ENCODE measurements around the gene STARD10. TPM values are rescaled to one million over a fixed set of nuclear protein-coding genes. Genes with fewer than 3 reads are reported as not detected.
"Not testable (repeated sequence)": the region's sequence is repeated elsewhere in the genome, so short reads cannot be mapped to it uniquely, and the experiment has no call there.

The STARD10 gene
- total RNA-seq, 2 donors from 2014 or later, result 9.5 to 17.8 TPM

DNA sequence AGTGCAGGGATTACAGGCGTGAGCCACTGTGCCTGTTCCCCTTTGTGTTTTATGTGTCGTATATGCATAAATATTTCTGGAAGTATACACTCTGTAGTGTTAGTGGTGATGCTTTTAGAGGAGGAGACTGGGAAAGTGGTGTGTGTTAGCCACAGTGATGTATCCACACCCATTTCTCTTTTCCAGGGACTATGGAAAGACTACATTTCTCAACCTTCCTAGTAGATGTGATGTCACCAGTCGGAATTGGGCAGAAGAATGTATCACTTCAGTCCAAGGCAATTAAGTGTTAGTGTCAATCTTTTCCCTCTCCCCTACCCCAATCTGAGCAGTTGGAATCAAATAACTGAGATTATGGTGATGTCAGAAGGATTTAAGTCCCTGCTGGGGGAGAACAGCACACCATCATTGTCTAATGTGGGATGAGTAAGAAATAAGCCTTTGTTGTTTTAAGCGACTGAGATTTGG lies 14.5 kb upstream of the STARD10 start:
- peaks cover 21 to 37% of the 10 kb centered on the region in 2 donors for H3K4me1 Mint-ChIP-seq (ENCODE audit: low read depth in 2 of 2)
- DNase-seq (ENCODE audit: low spot score) (no peak), ATAC-seq (no peak)
- H3K9me3 Mint-ChIP-seq, result no peaks in the 10 kb centered on the region
- H3K27me3 Mint-ChIP-seq, result no peaks in the 10 kb centered on the region
- no peak overlapping the region for H3K4me3 Mint-ChIP-seq
- no peak overlapping the region for H3K27ac Mint-ChIP-seq
- H3K36me3 Mint-ChIP-seq, result peaks cover 5% of the 10 kb centered on the region

GRCh38 chr11:72807792-72808191 lies 13.9 kb upstream of the STARD10 start:
- Mint-ChIP-seq H3K27me3 (no peaks in the 10 kb centered on the region), H3K36me3 (peaks cover 5% of the 10 kb centered on the region), H3K4me1 (ENCODE audit: low read depth in 2 of 2) (peaks cover 16 to 31% of the 10 kb centered on the region in 2 donors), H3K27ac (peak overlapping the region in 1 of 2 donors; percentile 82), H3K4me3 (no peak overlapping the region), H3K9me3 (no peaks in the 10 kb centered on the region)
- ATAC-seq (peak; percentile 45 to 51), DNase-seq (ENCODE audit: low spot score) (no peak)

DNA sequence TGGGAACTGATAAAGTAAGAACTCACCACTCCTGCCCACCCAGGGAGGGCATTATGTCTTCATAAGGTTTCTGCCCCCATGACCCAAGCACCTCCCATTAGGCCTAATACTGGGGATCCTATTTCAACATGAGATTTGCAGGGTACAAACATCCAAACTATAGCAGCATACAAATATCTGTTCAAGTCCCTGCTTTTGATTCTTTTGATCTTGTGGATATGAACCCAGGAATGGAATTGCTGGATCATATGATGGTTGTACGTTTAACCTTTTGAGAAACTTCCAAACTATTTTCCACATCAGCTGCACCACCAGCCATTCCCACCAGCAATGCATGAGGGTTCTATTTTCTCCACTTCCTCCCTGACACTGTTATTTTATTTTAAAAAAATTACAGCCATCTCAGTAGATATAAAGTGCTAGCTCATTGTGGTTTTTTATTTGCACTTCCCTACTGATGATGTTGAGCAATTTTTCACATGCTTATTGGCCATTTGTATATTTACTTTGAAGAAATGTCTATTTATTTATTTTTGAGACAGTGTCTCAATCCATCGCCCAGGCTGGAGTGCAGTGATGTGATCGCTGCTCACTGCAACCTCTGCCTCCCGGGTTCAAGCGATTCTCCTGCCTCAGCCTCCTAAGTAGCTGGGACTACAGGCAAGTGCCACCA lies 13.3 kb upstream of the STARD10 start:
- Mint-ChIP-seq H3K4me1 (ENCODE audit: low read depth in 2 of 2) (peaks cover 11 to 27% of the 10 kb centered on the region in 2 donors), H3K27me3 (no peaks in the 10 kb centered on the region), H3K9me3 (no peaks in the 10 kb centered on the region), H3K27ac (peak overlapping the region; percentile 57 to 82), H3K36me3 (peaks cover 5% of the 10 kb centered on the region), H3K4me3 (no peak overlapping the region)
- no peak for ATAC-seq
- no peak for DNase-seq (ENCODE audit: low spot score)

GRCh38 chr11:72806378-72806777 lies 12.5 kb upstream of the STARD10 start:
- ATAC-seq; H3K27me3 Mint-ChIP-seq; H3K9me3 Mint-ChIP-seq; H3K4me3 Mint-ChIP-seq; H3K36me3 Mint-ChIP-seq; DNase-seq (ENCODE audit: low spot score): not testable (repeated sequence)
- Mint-ChIP-seq H3K4me1 (ENCODE audit: low read depth in 2 of 2) (peaks cover 11 to 22% of the 10 kb centered on the region in 2 donors), H3K27ac (peak overlapping the region; percentile 57 to 82)

DNA sequence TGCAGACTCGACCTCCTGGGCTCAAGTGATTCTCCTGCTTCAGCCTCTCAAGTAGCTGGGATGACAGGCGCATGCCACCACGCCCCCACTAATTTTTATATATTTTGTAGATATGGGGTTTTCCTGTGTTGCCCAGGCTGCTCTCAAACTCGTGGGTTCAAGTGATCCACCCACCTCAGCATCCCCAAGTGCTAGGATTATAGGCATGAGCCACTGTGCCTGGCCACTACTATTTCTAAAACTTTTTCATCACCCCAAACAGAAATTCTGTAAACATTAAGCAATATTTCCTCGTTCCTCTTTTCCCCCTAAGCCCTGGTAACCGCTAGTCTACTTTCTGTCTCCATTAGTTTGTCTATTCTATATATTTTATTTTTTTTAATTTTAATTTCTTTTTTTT lies 11.4 kb upstream of the STARD10 start:
- no peaks in the 10 kb centered on the region for H3K36me3 Mint-ChIP-seq
- H3K4me1 Mint-ChIP-seq (ENCODE audit: low read depth in 2 of 2), result peaks cover 5 to 17% of the 10 kb centered on the region in 2 donors
- DNase-seq (ENCODE audit: low spot score) (no peak), ATAC-seq (no peak)
- no peaks in the 10 kb centered on the region for H3K9me3 Mint-ChIP-seq
- H3K4me3 Mint-ChIP-seq, result no peak overlapping the region
- H3K27ac Mint-ChIP-seq, result no peak overlapping the region
- H3K27me3 Mint-ChIP-seq, result no peaks in the 10 kb centered on the region

DNA sequence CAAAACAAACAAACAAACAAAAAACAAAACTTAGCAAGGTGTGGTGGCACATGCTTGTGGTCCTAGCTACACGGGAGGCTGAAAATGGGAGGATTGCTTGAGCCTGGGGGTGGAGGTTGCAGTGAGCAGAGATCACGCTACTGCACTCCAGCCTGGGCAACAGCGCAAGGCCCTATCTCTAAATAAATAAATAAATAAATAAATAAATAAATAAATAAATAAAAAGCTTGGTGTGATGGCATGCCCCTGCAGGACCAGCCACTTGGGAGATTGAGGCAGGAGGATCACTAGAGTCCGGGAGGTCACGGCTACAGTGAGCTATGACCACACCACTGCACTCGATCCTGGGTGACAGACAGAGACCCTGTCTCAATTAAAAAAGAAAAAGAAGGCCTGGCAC lies 9.0 kb upstream of the STARD10 start:
- no peak overlapping the region for H3K4me3 Mint-ChIP-seq
- H3K27ac Mint-ChIP-seq, result no peak overlapping the region
- H3K36me3 Mint-ChIP-seq, result no peaks in the 10 kb centered on the region
- H3K9me3 Mint-ChIP-seq, result no peaks in the 10 kb centered on the region
- no peaks in the 10 kb centered on the region for H3K27me3 Mint-ChIP-seq
- DNase-seq (ENCODE audit: low spot score), result no peak
- H3K4me1 Mint-ChIP-seq (ENCODE audit: low read depth in 2 of 2), result peaks cover 4 to 15% of the 10 kb centered on the region in 2 donors
- no peak for ATAC-seq

- no peak overlapping the region for H3K4me3 Mint-ChIP-seq
- peaks cover 4 to 10% of the 10 kb centered on the region in 2 donors for H3K4me1 Mint-ChIP-seq (ENCODE audit: low read depth in 2 of 2)
- DNase-seq (ENCODE audit: low spot score), result no peak
- ATAC-seq, result no peak
- peak overlapping the region in 1 of 2 donors; percentile 48 for H3K27ac Mint-ChIP-seq
- H3K9me3 Mint-ChIP-seq, result no peaks in the 10 kb centered on the region
- H3K36me3 Mint-ChIP-seq, result no peaks in the 10 kb centered on the region
- no peaks in the 10 kb centered on the region for H3K27me3 Mint-ChIP-seq
These were observed 5.6 kb upstream of the STARD10 start for GRCh38 chr11:72799441-72799840.

DNA sequence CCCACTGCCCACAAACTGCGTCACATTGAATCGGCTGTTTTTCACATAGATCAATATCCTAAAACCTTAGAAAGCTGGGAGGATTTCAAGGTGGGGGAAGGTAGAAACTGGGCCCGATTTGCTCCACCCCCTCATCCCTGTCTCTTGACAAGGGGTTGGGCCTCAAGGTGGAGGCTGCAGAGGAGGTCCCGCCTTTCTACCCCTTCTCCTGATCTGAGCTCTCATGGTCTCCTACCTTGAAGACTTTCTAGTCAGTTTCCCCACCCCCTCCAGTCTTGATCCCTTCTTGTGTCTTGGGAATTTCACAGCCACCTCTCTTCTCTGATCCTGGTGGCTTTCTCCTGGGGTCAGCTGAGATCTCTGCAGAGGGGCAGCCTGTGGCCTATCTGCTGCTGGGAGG lies 4.5 kb upstream of the STARD10 start:
- H3K36me3 Mint-ChIP-seq, result no peaks in the 10 kb centered on the region
- no peak for DNase-seq (ENCODE audit: low spot score)
- peak overlapping the region in 1 of 2 donors; percentile 62 for H3K27ac Mint-ChIP-seq
- H3K27me3 Mint-ChIP-seq, result no peaks in the 10 kb centered on the region
- peaks cover 13 to 18% of the 10 kb centered on the region in 2 donors for H3K4me1 Mint-ChIP-seq (ENCODE audit: low read depth in 2 of 2)
- ATAC-seq, result no peak
- no peaks in the 10 kb centered on the region for H3K9me3 Mint-ChIP-seq
- no peak overlapping the region for H3K4me3 Mint-ChIP-seq

DNA sequence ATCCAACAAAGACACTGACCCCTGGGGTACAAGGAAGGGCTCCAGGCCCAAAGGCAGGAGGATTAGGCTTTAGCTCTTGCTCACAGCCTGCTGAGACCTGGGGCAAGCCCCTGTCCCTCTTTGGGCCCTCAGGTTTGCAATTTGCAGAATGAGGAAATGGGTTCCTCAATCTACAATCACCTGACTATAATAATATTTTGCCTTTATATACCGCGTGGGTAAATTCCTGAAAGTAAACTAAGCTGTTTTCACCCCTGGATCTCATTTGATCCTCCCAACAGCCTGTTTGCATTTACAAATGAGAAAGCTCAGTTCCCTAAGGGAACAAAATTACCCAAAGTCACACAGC lies 797 bp downstream of the STARD10 start:
- no peak for DNase-seq (ENCODE audit: low spot score)
- Mint-ChIP-seq H3K4me3 (peak overlapping the region; percentile 86), H3K36me3 (no peaks in the 10 kb centered on the region), H3K4me1 (ENCODE audit: low read depth in 2 of 2) (peaks cover 24 to 27% of the 10 kb centered on the region in 2 donors), H3K9me3 (no peaks in the 10 kb centered on the region), H3K27ac (peak overlapping the region; percentile 80 to 92), H3K27me3 (no peaks in the 10 kb centered on the region)
- ATAC-seq, result no peak

- peak overlapping the region; percentile 86 for H3K4me3 Mint-ChIP-seq
- no peaks in the 10 kb centered on the region for H3K27me3 Mint-ChIP-seq
- H3K4me1 Mint-ChIP-seq (ENCODE audit: low read depth in 2 of 2), result peaks cover 24 to 25% of the 10 kb centered on the region in 2 donors
These were observed 1.3 kb downstream of the STARD10 start for GRCh38 chr11:72792437-72793021.

DNA sequence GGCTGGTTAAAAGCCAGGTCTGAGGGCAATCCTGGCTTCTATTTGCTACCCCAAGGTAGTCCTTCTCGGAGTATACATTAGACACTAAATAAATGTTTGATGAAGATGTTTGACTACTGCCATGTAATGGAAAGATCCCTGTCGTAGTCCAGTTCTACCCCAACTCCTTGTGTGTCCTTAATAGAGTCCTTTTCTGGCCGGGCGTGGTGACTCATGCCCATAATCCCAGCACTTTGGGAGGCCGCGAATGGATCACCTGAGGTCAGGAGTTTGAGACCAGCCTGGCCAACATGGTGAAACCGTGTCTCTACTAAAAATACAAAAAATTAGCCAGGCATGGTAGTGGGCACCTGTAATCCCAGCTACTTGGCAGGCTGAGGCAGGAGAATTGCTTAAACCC lies 2.6 kb downstream of the STARD10 start:
- not testable (repeated sequence) for H3K36me3 Mint-ChIP-seq; ATAC-seq; H3K4me3 Mint-ChIP-seq; H3K27ac Mint-ChIP-seq; DNase-seq (ENCODE audit: low spot score); H3K27me3 Mint-ChIP-seq; H3K9me3 Mint-ChIP-seq
- H3K4me1 Mint-ChIP-seq (ENCODE audit: low read depth in 2 of 2), result peaks cover 24 to 25% of the 10 kb centered on the region in 2 donors

More at GRCh38 chr11:72792437-72793021, 1.3 kb downstream of the STARD10 start:
- DNase-seq (ENCODE audit: low spot score) (no peak), ATAC-seq (no peak)
- Mint-ChIP-seq H3K9me3 (no peaks in the 10 kb centered on the region), H3K36me3 (no peaks in the 10 kb centered on the region), H3K27ac (peak overlapping the region; percentile 80 to 92)

DNA sequence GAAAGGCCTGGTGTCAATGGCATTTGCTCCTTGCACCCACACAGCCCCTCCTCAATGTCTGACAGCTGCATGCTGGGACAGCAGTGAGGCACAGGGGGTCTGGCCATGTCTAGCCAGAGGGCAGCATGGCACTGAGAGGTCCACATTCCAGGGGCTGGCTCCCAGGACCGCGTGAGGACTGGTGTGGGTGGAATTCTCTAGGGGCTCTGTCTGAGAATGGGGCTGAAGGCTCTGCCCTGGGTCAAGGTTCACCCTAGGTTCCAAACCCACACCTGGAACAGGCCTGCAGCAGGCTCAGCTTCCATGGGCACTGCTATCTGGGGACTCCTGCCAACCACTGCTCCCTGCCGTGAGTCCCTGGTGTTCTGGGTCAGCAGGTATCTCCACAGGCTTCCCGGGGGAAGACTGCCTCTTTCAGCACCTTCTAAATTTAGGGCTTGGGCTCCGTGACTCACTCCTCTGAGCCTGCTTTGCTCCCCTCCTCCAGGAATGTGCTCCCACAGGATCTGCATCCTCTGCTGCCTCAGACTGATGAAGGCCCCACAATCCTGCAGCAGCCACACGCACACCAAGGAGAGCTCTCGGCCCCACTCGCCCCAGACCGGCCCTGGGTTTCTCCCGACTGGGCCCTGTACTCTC lies 4.2 kb downstream of the STARD10 start:
- H3K27me3 Mint-ChIP-seq, result no peaks in the 10 kb centered on the region
- H3K27ac Mint-ChIP-seq, result no peak overlapping the region
- H3K4me1 Mint-ChIP-seq (ENCODE audit: low read depth in 2 of 2), result peaks cover 21% of the 10 kb centered on the region in 2 donors
- H3K9me3 Mint-ChIP-seq, result no peaks in the 10 kb centered on the region
- ATAC-seq (no peak), DNase-seq (ENCODE audit: low spot score) (no peak)
- no peaks in the 10 kb centered on the region for H3K36me3 Mint-ChIP-seq
- H3K4me3 Mint-ChIP-seq, result no peak overlapping the region

DNA sequence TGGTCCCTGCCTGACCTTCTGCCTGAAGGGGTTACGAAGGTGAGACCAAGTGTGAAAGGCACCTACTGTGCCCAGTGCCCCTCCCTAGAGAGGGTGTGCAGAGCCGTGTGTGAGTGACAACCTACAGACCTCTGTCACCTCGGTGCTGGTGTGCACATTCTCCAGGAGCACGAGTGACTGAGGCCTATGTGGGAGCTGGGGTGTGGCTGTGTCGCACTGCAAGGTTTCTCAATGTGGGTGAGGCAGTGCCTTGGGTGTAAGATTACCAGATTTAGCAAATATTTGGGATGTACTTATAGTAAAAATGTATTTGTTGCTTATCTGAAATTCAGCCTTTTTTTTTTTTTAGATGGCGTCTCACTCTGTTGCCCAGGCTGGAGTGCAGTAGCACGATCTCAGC lies 5.6 kb downstream of the STARD10 start:
- DNase-seq (ENCODE audit: low spot score) (no peak), ATAC-seq (no peak)
- peak overlapping the region; percentile 51 to 74 for H3K27ac Mint-ChIP-seq
- H3K27me3 Mint-ChIP-seq, result no peaks in the 10 kb centered on the region
- no peaks in the 10 kb centered on the region for H3K36me3 Mint-ChIP-seq
- peaks cover 10% of the 10 kb centered on the region in 2 donors for H3K4me1 Mint-ChIP-seq (ENCODE audit: low read depth in 2 of 2)
- no peak overlapping the region for H3K4me3 Mint-ChIP-seq
- no peaks in the 10 kb centered on the region for H3K9me3 Mint-ChIP-seq
